Activated CD4-positive, alpha-beta T cell treated with anti-CD3 and anti-CD28 coated beads, Interleukin-2, Interleukin-4, amounts not matched to agents 100 ng/mL and 50 ng/mL, durations not matched to agents 16 hours and 8 hours (primary cell): Measurements from ENCODE around the gene NFATC2.

ENCODE experiments used
- DNase-seq: peaks from one replicate; pipeline ENCODE4 v3.0.0-alpha.2; 2020; ENCODE audit warnings: low spot score

NFATC2 gene

GRCh38 chr20:51450984-51451383, 91.5 kb downstream of the NFATC2 start:
- no peak for DNase-seq

- DNase-seq, result no peak
These were observed 92.3 kb downstream of the NFATC2 start for GRCh38 chr20:51450221-51450712.

GRCh38 chr20:51449498-51450220, 92.9 kb downstream of the NFATC2 start:
- DNase-seq, result no peak

- DNase-seq, result no peak
These were observed 94.8 kb downstream of the NFATC2 start for GRCh38 chr20:51447765-51448148.

- no peak for DNase-seq
These were observed 95.3 kb downstream of the NFATC2 start for GRCh38 chr20:51447097-51447764.

- no peak for DNase-seq
These were observed 95.9 kb downstream of the NFATC2 start for GRCh38 chr20:51446656-51447055.

- DNase-seq, result no peak
These were observed 96.3 kb downstream of the NFATC2 start for GRCh38 chr20:51446230-51446629.

GRCh38 chr20:51445591-51445990, 96.9 kb downstream of the NFATC2 start:
- DNase-seq, result no peak

- DNase-seq, result no peak
These were observed 97.5 kb downstream of the NFATC2 start for GRCh38 chr20:51444922-51445438.

- DNase-seq, result no peak
These were observed 98.1 kb downstream of the NFATC2 start for GRCh38 chr20:51444467-51444866.

- no peak for DNase-seq
These were observed 99.9 kb downstream of the NFATC2 start for GRCh38 chr20:51442602-51443001.

- peak; percentile 40 for DNase-seq
These were observed 101.9 kb downstream of the NFATC2 start for GRCh38 chr20:51440589-51440988.

GRCh38 chr20:51439160-51439689, 103.3 kb downstream of the NFATC2 start:
- no peak for DNase-seq

GRCh38 chr20:51438136-51438535, 104.4 kb downstream of the NFATC2 start:
- no peak for DNase-seq

- DNase-seq, result peak; percentile 80
These were observed 105.2 kb downstream of the NFATC2 start for GRCh38 chr20:51437182-51437924.

- no peak for DNase-seq
These were observed 107.8 kb downstream of the NFATC2 start for GRCh38 chr20:51434580-51435247.

GRCh38 chr20:51434026-51434425, 108.5 kb downstream of the NFATC2 start:
- no peak for DNase-seq

GRCh38 chr20:51432875-51433274, 109.6 kb downstream of the NFATC2 start:
- DNase-seq, result no peak

GRCh38 chr20:51432251-51432784, 110.2 kb downstream of the NFATC2 start:
- DNase-seq, result no peak

- no peak for DNase-seq
These were observed 111.2 kb downstream of the NFATC2 start for GRCh38 chr20:51431321-51431720.

- no peak for DNase-seq
These were observed 112.1 kb downstream of the NFATC2 start for GRCh38 chr20:51430198-51430950.
